Endodermal cell (in vitro differentiated cells): Measurements from ENCODE around the gene SPINK6. TPM values are rescaled to one million over a fixed set of nuclear protein-coding genes. Genes with fewer than 3 reads are reported as not detected.

Experiments
- DNase-seq: peaks from one replicate; pipeline ENCODE4 v3.0.0-alpha.2; 2017
- H3K27ac ChIP-seq: 2 replicates; pipeline ENCODE4 v1.5.1; 2013; ENCODE audit warnings: mild to moderate bottlenecking, low read depth, low read length, moderate library complexity
- H3K27me3 ChIP-seq: 2 replicates; pipeline ENCODE4 v1.6.1; 2013; ENCODE audit warnings: mild to moderate bottlenecking, low read length, moderate library complexity; ENCODE audit not compliant: insufficient read depth, control insufficient read depth, poor library complexity, severe bottlenecking
- H3K36me3 ChIP-seq: 2 replicates; pipeline ENCODE4 v1.7.0; 2013; ENCODE audit warnings: mild to moderate bottlenecking, low read length, moderate library complexity; ENCODE audit not compliant: control insufficient read depth, insufficient read depth
- H3K4me1 ChIP-seq: one replicate; pipeline ENCODE4 v1.7.0; 2013; ENCODE audit warnings: low read length; ENCODE audit not compliant: control insufficient read depth, insufficient read depth
- H3K4me3 ChIP-seq: 2 replicates; pipeline ENCODE4 v1.5.1; 2013; ENCODE audit warnings: mild to moderate bottlenecking, low read length, moderate library complexity
- H3K9ac ChIP-seq: 2 replicates; pipeline ENCODE4 v1.6.1; 2013; ENCODE audit warnings: mild to moderate bottlenecking, low read length, moderate library complexity; ENCODE audit not compliant: poor library complexity, severe bottlenecking; ENCODE audit errors: extremely low read depth
- H3K9me3 ChIP-seq: 2 replicates; pipeline ENCODE4 v1.6.1; 2013; ENCODE audit warnings: mild to moderate bottlenecking, low read length, moderate library complexity; ENCODE audit not compliant: control insufficient read depth
- H3K27ac Mint-ChIP-seq: 2 replicates; pipeline ENCODE4 v1.8.0; 2020; ENCODE audit warnings: mixed read lengths
- H3K27me3 Mint-ChIP-seq: 2 replicates; pipeline ENCODE4 v1.8.0; 2021; ENCODE audit warnings: mild to moderate bottlenecking, mixed read lengths; ENCODE audit not compliant: insufficient read depth
- H3K36me3 Mint-ChIP-seq: 2 replicates; pipeline ENCODE4 v1.8.0; 2020; ENCODE audit warnings: low read depth, mixed read lengths
- H3K4me1 Mint-ChIP-seq: 2 replicates; pipeline ENCODE4 v1.8.0; 2020; ENCODE audit warnings: mixed read lengths
- H3K4me3 Mint-ChIP-seq: 2 replicates; pipeline ENCODE4 v1.8.0; 2020; ENCODE audit warnings: mild to moderate bottlenecking, moderate library complexity, mixed read lengths
- H3K9me3 Mint-ChIP-seq: 2 replicates; pipeline ENCODE4 v1.8.0; 2020; ENCODE audit warnings: mild to moderate bottlenecking, mixed read lengths
- WGBS, 2 experiments: methylation state at CpG; one replicate each; pipeline versions ENCODE4 v1.1.5 to v1.1.7; 2013; ENCODE audit warnings: missing lambda C conversion rate in 2 of 2, mixed read lengths in 1 of 2; ENCODE audit not compliant: insufficient coverage in 1 of 2, insufficient read length in 1 of 2; 5-methylcytosine and 5-hydroxymethylcytosine counted together
- total RNA-seq, 2 donors: library from RNA; stranded (reverse); fragmentation: NEBNext Ultra II Directional in 1 of 2; extraction: Animal tissue kit (Norgen Biotek cat#: 25700) in 1 of 2; gene quantifications; 2 replicates in 1 of 2; 3 replicates in 1 of 2; pipeline ENCODE4 v1.2.1, GENCODE V29; 2021
- TF ChIP-seq, protein P1 (sequence below): fragments of 200-600 bp; sonication (generic); conservative IDR thresholded peaks from 2 replicates; pipeline ENCODE4 v1.5.0; 2021; ENCODE audit warnings: antibody characterized with exemption, mild to moderate bottlenecking

Gene SPINK6
- total RNA-seq, 2 donors from 2014 or later = not detected

GRCh38 chr5:148193202-148193601 lies 9.6 kb upstream of the SPINK6 start:
- H3K36me3 Mint-ChIP-seq = no peaks in the 10 kb centered on the region

GRCh38 chr5:148201151-148201550 lies 1.7 kb upstream of the SPINK6 start:
- Histone ChIP-seq H3K36me3 (no peaks in the 10 kb centered on the region), H3K27me3 (no peaks in the 10 kb centered on the region), H3K27ac (no peak overlapping the region), H3K9ac (no peak overlapping the region), H3K4me3 (no peak overlapping the region), H3K4me1 (no peaks in the 10 kb centered on the region), H3K9me3 (no peaks in the 10 kb centered on the region)
- Mint-ChIP-seq H3K4me3 (no peak overlapping the region), H3K27ac (no peak overlapping the region), H3K9me3 (no peaks in the 10 kb centered on the region), H3K27me3 (peaks cover 3% of the 10 kb centered on the region), H3K4me1 (peaks cover under 1% of the 10 kb centered on the region), H3K36me3 (no peaks in the 10 kb centered on the region)
- WGBS, 2 experiments = 94 to 96% methylated on average over 2 of the region's 2 CpGs
- DNase-seq = no peak
- TF ChIP-seq, protein P1, sequence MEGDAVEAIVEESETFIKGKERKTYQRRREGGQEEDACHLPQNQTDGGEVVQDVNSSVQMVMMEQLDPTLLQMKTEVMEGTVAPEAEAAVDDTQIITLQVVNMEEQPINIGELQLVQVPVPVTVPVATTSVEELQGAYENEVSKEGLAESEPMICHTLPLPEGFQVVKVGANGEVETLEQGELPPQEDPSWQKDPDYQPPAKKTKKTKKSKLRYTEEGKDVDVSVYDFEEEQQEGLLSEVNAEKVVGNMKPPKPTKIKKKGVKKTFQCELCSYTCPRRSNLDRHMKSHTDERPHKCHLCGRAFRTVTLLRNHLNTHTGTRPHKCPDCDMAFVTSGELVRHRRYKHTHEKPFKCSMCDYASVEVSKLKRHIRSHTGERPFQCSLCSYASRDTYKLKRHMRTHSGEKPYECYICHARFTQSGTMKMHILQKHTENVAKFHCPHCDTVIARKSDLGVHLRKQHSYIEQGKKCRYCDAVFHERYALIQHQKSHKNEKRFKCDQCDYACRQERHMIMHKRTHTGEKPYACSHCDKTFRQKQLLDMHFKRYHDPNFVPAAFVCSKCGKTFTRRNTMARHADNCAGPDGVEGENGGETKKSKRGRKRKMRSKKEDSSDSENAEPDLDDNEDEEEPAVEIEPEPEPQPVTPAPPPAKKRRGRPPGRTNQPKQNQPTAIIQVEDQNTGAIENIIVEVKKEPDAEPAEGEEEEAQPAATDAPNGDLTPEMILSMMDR = no peak

More at GRCh38 chr5:148193202-148193601, 9.6 kb upstream of the SPINK6 start:
- no peak for DNase-seq
- Mint-ChIP-seq H3K9me3 (no peaks in the 10 kb centered on the region), H3K27me3 (no peaks in the 10 kb centered on the region), H3K4me3 (no peak overlapping the region), H3K4me1 (peaks cover 2% of the 10 kb centered on the region), H3K27ac (no peak overlapping the region)
- no peaks in the 10 kb centered on the region for H3K36me3 ChIP-seq
- no peaks in the 10 kb centered on the region for H3K27me3 ChIP-seq
- H3K9ac ChIP-seq = no peak overlapping the region
- TF ChIP-seq, protein P1 = no peak
- no peaks in the 10 kb centered on the region for H3K4me1 ChIP-seq
- H3K9me3 ChIP-seq = no peaks in the 10 kb centered on the region
- WGBS, 2 experiments = 92 to 100% methylated on average over 1 of the region's 1 CpG
- H3K27ac ChIP-seq = no peak overlapping the region
- H3K4me3 ChIP-seq = no peak overlapping the region

DNA sequence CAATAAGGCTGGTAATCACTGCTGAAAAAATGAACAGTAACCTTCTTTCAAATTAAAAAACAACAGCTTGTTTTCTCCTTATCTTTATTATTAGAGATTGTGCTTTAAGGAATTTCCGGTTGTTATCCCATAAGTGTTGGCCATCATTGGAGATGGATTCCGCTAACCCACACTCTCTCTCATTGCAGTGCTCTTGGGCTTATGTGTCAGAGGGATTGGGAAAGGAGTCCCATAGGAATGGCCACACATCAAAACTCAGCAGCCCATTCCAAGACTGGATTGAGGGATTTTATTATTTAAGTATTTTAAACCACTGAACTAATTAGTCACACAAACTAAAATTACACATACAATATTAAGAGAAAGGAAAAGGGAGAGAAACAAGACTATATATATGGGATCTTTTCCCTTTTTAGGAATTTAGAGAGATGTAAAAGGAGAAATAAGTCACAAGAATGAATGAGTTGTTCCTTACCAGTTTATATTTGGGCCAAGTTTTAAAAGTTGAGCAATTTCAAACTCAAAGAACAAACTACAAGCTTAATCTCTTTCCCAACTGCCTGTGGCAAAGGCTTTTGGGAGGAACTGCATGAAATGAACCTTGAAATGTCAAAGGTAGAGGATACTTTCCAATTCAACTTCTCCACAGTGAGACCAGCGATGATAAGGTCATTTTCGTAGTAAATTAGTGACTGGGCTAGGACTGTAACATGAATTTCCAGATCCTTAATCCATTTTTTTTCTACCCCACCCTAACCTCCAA lies 2.4 kb downstream of the SPINK6 start:
- Mint-ChIP-seq H3K36me3 (no peaks in the 10 kb centered on the region), H3K4me3 (no peak overlapping the region), H3K9me3 (no peaks in the 10 kb centered on the region), H3K27me3 (peaks cover 15% of the 10 kb centered on the region), H3K27ac (no peak overlapping the region), H3K4me1 (peaks cover 10% of the 10 kb centered on the region)
- Histone ChIP-seq H3K4me3 (no peak overlapping the region), H3K27me3 (no peaks in the 10 kb centered on the region), H3K9me3 (no peaks in the 10 kb centered on the region), H3K4me1 (peaks cover 3% of the 10 kb centered on the region), H3K27ac (no peak overlapping the region), H3K9ac (no peak overlapping the region), H3K36me3 (no peaks in the 10 kb centered on the region)
- TF ChIP-seq, protein P1 = no peak
- 98% methylated on average over 4 of the region's 4 CpGs; no CpG with 5 or more reads in 1 of the 2 experiments for WGBS, 2 experiments
- no peak for DNase-seq
